Measurements from ENCODE around the gene CRACR2A. TPM values are rescaled to one million over a fixed set of nuclear protein-coding genes. Genes with fewer than 3 reads are reported as not detected.

CRACR2A gene
- total RNA-seq, 2 experiments from 2014 or later = 28.2 to 31.1 TPM

DNA sequence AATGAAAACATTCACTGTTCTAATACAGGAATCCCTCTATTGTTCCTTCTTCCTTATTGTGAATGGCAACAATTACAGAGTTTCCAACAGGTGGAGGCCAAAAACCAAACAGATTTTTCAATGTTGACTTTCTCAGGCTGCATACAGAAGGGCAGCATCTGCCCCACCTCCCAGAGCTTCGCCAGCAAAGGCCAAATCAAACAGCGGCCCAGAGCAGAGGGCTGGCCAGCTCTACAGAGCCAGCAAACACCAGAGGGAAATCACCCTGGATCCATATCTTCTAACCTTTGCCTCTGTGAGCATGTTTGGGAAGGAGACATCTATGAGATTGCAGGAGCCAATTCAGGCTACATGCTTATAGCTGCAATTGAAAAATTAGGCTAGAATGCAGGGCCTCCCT lies 4.4 kb upstream of the CRACR2A start:
- Histone ChIP-seq H3K4me2 (ENCODE audit: low read length) (no peak overlapping the region), H3K4me3 (ENCODE audit: low read depth, low read length, poor library complexity, severe bottlenecking) (no peak overlapping the region), H3K9me3 (ENCODE audit: low read length) (no peaks in the 10 kb centered on the region), H2AFZ (ENCODE audit: low read length) (no peak overlapping the region), H3K79me2 (ENCODE audit: insufficient read depth, low read depth, low read length) (no peaks in the 10 kb centered on the region), H3K27ac (ENCODE audit: low read depth, low read length, poor library complexity, severe bottlenecking) (no peak overlapping the region), H3K4me1 (ENCODE audit: insufficient read depth, low read length, poor library complexity, severe bottlenecking) (peaks cover 11% of the 10 kb centered on the region), H3K9me2 (ENCODE audit: insufficient read depth, low read length) (no peaks in the 10 kb centered on the region), H3K36me3 (ENCODE audit: insufficient read depth, low read length) (no peaks in the 10 kb centered on the region), H4K20me1 (ENCODE audit: insufficient read depth, low read length) (no peaks in the 10 kb centered on the region)
- ChIA-PET POLR2A (no interaction called here), CTCF (ENCODE audit: unreplicated experiment) (no interaction called here)
- DNase-seq (ENCODE audit: low spot score) = no peak
- TF ChIP-seq EZH2phosphoT487 (IDR thresholded peaks at IDR 0.05; ENCODE audit: borderline replicate concordance, low read depth, low read length) = no peak
- TF ChIP-seq, protein P1, sequence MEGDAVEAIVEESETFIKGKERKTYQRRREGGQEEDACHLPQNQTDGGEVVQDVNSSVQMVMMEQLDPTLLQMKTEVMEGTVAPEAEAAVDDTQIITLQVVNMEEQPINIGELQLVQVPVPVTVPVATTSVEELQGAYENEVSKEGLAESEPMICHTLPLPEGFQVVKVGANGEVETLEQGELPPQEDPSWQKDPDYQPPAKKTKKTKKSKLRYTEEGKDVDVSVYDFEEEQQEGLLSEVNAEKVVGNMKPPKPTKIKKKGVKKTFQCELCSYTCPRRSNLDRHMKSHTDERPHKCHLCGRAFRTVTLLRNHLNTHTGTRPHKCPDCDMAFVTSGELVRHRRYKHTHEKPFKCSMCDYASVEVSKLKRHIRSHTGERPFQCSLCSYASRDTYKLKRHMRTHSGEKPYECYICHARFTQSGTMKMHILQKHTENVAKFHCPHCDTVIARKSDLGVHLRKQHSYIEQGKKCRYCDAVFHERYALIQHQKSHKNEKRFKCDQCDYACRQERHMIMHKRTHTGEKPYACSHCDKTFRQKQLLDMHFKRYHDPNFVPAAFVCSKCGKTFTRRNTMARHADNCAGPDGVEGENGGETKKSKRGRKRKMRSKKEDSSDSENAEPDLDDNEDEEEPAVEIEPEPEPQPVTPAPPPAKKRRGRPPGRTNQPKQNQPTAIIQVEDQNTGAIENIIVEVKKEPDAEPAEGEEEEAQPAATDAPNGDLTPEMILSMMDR (conservative IDR thresholded peaks at IDR 0.05; ENCODE audit: low read length) = no peak
- intact Hi-C loops (cut with micrococcal nuclease; ENCODE audit: unreplicated experiment) = no loop called here
- BruUV-seq (replicated peaks) = no TSS peak

DNA sequence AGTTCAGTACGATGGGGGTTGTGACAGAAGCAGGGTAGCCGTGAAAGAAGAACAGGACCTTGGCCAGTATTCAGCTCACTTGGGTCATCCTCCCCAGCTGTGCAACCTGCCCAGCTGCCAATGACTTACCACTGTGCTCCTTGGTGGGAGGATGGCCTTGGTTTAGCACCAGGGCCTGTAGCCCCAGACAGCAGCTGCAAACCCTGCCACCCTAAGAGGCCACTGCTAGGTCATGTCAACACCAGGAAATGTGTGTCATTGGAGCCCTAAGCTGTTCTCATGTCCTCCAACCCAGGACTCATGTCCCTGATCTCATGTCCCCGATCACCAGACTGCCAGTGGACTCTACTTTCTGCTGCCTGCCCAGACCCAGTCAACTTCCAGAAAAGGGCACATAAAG lies 3.0 kb upstream of the CRACR2A start:
- Histone ChIP-seq H3K9me3 (ENCODE audit: low read length) (no peaks in the 10 kb centered on the region), H4K20me1 (ENCODE audit: insufficient read depth, low read length) (no peaks in the 10 kb centered on the region), H3K79me2 (ENCODE audit: insufficient read depth, low read depth, low read length) (peaks cover 12% of the 10 kb centered on the region; the same call in 1 of the 2 replicates), H3K9me2 (ENCODE audit: insufficient read depth, low read length) (no peaks in the 10 kb centered on the region), H3K4me2 (ENCODE audit: low read length) (no peak overlapping the region), H3K4me3 (ENCODE audit: low read depth, low read length, poor library complexity, severe bottlenecking) (no peak overlapping the region), H3K36me3 (ENCODE audit: insufficient read depth, low read length) (no peaks in the 10 kb centered on the region), H3K27ac (ENCODE audit: low read depth, low read length, poor library complexity, severe bottlenecking) (no peak overlapping the region), H2AFZ (ENCODE audit: low read length) (no peak overlapping the region), H3K4me1 (ENCODE audit: insufficient read depth, low read length, poor library complexity, severe bottlenecking) (peaks cover 22% of the 10 kb centered on the region)
- no TSS peak for BruUV-seq (replicated peaks)
- POLR2A ChIA-PET = interaction anchor here (1.0 kb wide), 1 partner anchor 25 kb away, joined by 3 read pairs; no protein-coding TSS in a partner anchor
- DNase-seq (ENCODE audit: low spot score) = no peak
- CTCF ChIA-PET (ENCODE audit: unreplicated experiment) = no interaction called here
- TF ChIP-seq, protein P1 (conservative IDR thresholded peaks at IDR 0.05; ENCODE audit: low read length) = no peak
- TF ChIP-seq EZH2phosphoT487 (IDR thresholded peaks at IDR 0.05; ENCODE audit: borderline replicate concordance, low read depth, low read length) = no peak
- intact Hi-C loops (cut with micrococcal nuclease; ENCODE audit: unreplicated experiment) = no loop called here

DNA sequence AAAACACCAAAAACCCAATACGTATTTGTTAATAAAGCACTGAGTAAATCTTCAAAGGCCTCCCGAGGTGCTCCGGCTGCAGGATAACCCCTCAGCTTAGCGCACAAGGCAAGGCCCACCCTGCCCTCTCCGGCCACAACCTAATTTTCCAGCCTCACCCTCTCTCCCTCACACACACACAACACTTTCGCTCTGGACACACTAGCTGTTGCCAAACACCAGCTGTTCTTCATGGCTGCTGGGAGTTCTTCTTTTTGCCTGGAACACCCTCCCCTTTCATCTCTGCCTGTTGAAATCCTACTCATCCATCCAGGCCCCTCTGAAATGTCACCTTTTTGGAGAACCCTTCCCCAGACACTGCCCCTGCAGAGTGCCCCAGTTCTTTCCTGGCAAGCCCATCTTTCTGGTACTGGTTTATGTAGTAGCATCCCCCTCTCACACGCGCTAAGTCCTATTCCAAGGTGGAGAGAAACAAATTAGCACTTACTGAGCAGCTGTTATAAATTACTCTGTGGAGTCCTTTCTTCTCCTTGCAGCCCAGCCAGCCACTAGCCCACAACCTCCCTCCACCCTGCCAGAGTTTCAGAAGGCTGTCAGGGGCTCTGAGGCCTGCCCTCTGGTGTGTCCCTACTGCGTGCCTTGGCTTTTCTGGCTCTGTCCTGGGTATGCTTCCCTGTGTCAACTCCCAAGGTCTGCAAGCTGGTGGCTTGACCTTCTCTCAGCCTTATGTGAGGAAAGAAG lies 805 bp upstream of the CRACR2A start:
- H3K36me3 ChIP-seq (ENCODE audit: insufficient read depth, low read length) = peaks cover 5% of the 10 kb centered on the region; the same call in 1 of the 2 replicates
- no peaks in the 10 kb centered on the region for H3K9me3 ChIP-seq (ENCODE audit: low read length)
- H3K79me2 ChIP-seq (ENCODE audit: insufficient read depth, low read depth, low read length) = peaks cover 13% of the 10 kb centered on the region; the same call in 1 of the 2 replicates
- peak; percentile 10 for DNase-seq (ENCODE audit: low spot score)
- peak overlapping the region; percentile 80 for H3K27ac ChIP-seq (ENCODE audit: low read depth, low read length, poor library complexity, severe bottlenecking)
- H4K20me1 ChIP-seq (ENCODE audit: insufficient read depth, low read length) = no peaks in the 10 kb centered on the region
- H3K4me1 ChIP-seq (ENCODE audit: insufficient read depth, low read length, poor library complexity, severe bottlenecking) = peaks cover 26% of the 10 kb centered on the region
- BruUV-seq (replicated peaks) = TSS peak; percentile 91
- intact Hi-C loops (cut with micrococcal nuclease; ENCODE audit: unreplicated experiment) = no loop called here
- POLR2A ChIA-PET = interaction anchor here (0.5 to 1.3 kb wide), 2 partner anchors 23 to 575 kb away, joined by 3 read pairs; no protein-coding TSS in a partner anchor
- no peak for TF ChIP-seq EZH2phosphoT487 (IDR thresholded peaks at IDR 0.05; ENCODE audit: borderline replicate concordance, low read depth, low read length)
- TF ChIP-seq, protein P1 (conservative IDR thresholded peaks at IDR 0.05; ENCODE audit: low read length) = no peak
- CTCF ChIA-PET (ENCODE audit: unreplicated experiment) = no interaction called here
- no peaks in the 10 kb centered on the region for H3K9me2 ChIP-seq (ENCODE audit: insufficient read depth, low read length)
- H3K4me3 ChIP-seq (ENCODE audit: low read depth, low read length, poor library complexity, severe bottlenecking) = peak overlapping the region; percentile 83
- peak overlapping the region; percentile 87 for H2AFZ ChIP-seq (ENCODE audit: low read length)
- peak overlapping the region; percentile 87 for H3K4me2 ChIP-seq (ENCODE audit: low read length)
